ENCODE measurements around the gene SLC27A3.

- no peak for TF ChIP-seq CTCF (IDR thresholded peaks at IDR 0.05; ENCODE audit: low read depth, low read length, poor library complexity, severe bottlenecking)
- TF ChIP-seq EZH2phosphoT487 (IDR thresholded peaks at IDR 0.05; ENCODE audit: borderline replicate concordance, low read length): no peak
Measured at GRCh38 chr1:153801786-153802697, 26.8 kb downstream of the SLC27A3 start.
